NCI-H2029 treated with DMSO at 0.1 percent for 48 hours (cell line): ENCODE measurements around the gene ZKSCAN4.
A peak's percentile ranks its signal among the peaks of the same experiment; 100 is the strongest.

Source experiments
- DNase-seq: peaks from one replicate; lab custom pipeline; 2025; lab: John Stamatoyannopoulos, UW

The ZKSCAN4 gene

DNA sequence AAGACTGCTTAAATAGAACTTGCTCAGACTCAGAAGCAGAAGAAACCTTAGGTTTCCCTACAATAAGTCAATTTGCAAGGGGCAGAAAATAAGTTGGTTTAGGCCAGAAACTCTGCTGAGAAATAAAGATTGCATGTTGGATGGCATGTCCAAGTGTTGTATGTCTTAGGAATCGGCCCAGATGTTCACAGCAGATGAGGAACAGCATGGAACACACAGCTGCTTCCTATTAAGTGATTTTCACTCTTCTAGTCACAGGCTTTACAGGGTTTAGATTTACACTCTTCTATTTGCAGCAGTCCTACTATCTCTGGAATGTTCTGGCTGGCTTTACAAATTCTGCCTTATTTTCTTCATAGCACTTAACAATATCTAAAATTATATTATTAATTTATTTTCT, 3.2 kb downstream of the ZKSCAN4 start:
- no peak for DNase-seq

DNA sequence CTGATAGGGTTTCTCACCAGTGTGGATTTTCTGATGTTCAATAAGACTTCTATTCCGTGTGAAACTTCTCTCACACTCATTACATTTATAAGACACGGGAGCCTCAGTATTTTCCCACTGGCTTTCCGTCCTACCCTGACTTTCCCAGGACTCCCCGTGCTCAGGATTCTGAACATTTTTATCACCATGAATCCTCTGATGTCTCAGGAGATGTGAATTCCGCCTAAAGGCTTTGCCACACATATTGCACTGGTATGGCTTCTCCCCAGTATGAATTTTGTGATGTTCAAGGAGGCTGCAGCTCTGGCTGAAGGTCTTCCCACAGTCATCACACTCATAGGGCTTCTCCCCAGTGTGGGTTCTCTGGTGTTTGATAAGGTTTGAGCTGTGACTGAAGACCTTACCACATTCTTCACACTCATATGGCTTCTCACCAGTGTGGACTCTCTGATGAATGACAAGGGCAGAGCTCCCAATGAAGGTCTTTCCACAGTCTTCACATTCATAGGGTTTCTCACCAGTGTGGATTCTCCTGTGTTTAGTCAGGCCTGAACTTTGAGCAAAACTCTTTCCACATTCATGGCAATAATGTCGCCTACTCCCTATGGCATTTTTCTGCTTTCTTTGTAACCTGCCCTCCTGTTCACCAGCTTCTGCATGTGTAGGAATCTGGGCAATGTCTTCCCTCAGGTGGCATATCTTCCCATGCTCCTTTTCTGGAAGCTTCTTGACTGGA, 6.7 kb downstream of the ZKSCAN4 start:
- DNase-seq: no peak

DNA sequence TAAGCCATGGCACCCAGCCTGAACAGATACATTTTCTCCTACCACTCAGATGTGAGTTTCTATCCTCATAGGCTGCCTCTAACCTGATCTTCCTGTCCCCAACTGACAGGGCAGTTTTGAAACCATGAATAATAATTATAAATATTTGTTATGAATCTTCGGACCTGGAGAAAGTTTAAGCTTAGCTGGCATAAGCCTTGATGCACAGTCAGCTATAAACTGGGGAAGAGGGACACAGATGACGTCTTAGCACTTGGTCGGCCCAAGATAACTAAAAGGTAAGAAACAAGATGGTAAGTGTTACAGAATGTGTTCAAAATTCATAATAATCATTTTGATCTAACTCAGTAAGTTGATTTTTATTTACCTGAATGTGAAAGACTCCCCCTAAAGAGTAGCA, 8.1 kb downstream of the ZKSCAN4 start:
- no peak for DNase-seq

DNA sequence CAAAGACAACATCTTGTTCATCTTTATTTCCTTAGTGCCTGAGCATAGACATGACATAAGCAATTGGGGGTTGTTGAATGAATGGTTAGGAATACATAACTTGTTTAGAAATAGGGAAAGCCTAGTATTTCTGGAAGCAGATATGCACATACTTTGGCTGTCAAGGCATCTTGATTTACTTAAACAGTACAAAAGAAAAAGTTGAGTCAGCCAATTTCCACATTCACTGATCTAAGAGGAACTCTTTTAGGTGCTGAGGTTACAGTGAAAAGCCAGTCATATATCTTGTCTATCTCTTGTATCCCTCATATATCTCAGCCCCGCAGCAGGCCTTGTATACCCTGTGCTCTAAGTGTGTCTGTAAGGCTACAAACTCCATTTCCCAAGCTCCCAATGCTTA, 11.6 kb downstream of the ZKSCAN4 start:
- DNase-seq: no peak

DNA sequence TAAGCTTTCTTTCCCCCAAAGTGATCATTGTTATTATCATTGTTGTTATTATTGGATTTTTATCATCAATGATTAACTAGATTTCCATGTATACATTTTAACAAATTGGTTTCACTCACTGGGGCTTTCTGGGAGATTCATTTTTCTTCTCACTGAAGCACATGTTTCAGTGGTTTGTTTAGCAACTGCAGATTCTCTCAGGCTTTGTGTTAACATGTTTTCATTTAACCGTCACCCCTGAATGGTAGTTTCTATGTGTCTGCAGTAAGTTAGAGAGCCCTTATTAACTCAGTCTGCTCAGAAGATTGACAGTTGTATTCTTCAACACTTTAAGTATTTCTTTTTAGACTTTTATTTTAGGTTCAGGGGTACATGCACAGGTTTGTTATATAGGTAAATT, 12.4 kb downstream of the ZKSCAN4 start:
- DNase-seq: no peak

DNA sequence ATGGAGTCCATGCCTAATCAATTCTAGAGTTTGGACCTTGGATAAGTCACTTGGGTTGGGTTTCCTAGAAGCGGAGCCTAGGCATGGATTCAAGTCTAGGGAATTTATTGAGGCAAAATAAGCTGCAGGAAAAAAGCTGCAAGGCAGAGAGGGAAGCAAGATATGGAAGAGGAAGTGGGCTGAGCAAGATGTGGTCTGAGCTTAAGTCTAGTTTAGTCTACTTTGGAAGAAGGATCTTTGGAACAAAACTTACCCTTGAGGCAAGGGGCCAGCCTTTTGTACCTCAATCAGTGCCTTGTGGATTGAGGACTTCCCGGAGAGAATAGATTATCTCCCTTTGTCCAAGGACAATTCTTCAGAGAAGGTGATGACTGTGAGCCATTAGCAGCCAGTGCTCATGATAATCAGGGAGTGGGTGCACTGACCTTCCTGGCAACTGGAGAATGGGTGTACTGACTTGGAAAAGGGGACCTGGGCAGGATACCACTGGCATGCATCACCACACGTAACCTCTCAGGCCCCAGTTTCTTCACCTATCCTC, 16.1 kb downstream of the ZKSCAN4 start:
- DNase-seq: no peak

DNA sequence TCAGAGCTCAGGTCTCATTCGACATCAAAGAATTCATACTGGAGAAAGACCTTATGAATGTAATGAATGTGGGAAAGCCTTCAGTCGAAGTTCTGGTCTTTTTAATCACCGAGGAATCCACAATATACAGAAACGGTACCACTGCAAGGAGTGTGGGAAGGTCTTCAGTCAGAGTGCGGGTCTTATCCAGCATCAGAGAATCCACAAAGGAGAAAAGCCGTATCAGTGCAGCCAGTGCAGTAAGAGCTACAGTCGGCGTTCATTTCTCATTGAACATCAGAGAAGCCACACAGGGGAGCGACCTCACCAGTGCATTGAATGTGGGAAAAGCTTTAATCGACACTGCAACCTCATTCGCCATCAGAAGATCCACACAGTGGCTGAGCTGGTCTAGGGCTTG, 19.3 kb downstream of the ZKSCAN4 start:
- no peak for DNase-seq

DNA sequence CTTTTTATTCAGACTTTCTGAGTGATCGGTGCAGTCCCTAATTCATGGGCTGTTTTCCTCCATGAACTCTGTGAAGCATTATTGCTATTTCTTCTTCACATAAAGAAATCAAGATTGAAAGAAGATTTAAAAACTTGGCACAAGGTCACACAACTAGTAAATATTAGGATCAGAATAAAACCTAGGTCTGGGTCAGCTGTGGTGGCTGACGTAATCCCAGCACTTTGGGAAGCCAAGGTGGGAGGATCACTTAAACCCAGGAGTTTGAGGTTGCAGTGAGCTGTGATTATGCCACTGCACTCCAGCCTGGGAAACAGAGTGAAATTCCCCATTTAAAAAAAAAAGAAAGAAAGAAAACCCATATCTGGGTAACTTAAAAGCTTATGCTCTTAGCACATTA, 25.6 kb downstream of the ZKSCAN4 start:
- DNase-seq: no peak

DNA sequence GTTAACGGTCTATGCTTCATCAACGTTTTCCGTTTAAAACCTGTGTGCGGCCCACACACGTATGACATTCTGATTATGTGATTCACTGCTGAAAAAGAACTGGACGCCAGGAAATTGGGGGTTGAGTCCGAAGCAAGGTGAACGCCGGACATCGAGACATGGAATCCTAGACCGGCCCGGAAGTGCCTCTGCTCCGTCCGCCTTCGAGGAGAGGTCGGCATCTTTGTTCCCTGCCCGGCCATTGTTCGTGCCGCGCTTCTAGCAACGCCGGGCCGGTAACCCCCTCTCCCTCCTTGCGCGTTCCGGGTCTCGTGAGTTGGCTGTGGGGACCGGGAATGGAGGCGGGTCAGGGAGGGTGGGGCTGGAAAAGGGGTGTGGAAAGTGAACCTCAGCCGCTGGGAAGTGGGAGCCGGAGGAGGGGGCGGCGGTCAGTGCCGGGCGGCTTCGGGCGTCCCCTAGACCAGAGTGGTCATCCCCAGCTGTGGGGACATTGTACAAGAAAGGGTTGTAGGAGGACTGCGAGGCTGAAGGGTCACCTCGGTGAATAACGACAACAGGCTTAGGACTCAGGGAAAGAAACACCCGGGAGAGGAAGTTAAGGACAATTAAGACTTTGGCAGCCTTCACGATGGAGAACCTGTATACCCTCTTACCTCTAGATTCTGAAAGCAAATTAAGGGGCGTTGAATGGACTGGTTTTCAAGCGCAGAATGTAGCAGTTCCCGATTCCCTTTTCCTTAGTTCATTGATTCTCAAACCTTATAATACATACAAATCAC, 26.8 kb downstream of the ZKSCAN4 start, which contains the start of gene ZSCAN9:
ZSCAN9 (plus strand) TSS at position 220 of the 779 bp plus-strand sequence. CDS start 1,810 bp downstream, outside the sequence.
- peak; percentile 90 for DNase-seq

DNA sequence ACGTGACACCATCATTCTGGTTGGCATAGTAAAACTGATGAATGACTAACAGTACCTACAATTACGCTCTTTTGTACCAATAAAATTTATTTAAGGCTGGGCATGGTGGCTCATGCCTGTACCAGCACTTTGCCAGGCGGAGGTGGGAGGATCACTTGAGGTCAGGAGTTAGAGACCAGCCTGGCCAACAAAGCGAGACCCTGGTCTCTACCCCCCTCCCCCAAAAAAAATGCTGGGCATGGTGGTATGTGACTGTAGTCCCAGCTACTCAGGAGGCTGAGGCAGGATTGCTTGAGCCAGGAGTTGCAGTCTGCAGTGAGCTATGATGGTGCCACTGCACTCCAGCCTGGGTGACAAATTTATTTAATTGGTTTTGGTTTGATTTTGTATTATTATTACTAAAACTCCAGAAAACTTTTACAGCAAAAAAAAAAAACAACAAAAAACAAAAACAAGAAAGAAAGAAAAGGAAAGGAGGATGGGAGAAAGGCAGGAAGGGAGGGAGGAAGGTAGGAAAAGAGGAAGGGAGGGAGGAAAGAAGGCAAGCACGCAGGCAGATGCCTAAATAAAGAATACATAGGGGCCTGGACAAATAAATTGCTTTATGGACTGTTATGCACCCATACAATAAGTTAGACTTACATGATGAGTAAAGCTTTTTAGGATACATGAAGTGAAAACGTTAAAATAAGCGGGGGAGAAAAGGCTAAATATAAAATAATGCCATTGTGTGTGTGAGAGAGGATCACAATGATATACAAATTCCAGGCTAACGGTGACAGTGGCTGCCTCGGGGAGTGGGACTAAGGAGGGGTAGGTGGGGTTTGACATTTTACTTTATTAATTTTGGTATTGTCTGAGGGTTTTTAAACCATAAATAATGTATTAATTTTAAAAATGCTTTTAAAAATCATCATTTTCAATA, 27.7 kb downstream of the ZKSCAN4 start:
- no peak for DNase-seq

DNA sequence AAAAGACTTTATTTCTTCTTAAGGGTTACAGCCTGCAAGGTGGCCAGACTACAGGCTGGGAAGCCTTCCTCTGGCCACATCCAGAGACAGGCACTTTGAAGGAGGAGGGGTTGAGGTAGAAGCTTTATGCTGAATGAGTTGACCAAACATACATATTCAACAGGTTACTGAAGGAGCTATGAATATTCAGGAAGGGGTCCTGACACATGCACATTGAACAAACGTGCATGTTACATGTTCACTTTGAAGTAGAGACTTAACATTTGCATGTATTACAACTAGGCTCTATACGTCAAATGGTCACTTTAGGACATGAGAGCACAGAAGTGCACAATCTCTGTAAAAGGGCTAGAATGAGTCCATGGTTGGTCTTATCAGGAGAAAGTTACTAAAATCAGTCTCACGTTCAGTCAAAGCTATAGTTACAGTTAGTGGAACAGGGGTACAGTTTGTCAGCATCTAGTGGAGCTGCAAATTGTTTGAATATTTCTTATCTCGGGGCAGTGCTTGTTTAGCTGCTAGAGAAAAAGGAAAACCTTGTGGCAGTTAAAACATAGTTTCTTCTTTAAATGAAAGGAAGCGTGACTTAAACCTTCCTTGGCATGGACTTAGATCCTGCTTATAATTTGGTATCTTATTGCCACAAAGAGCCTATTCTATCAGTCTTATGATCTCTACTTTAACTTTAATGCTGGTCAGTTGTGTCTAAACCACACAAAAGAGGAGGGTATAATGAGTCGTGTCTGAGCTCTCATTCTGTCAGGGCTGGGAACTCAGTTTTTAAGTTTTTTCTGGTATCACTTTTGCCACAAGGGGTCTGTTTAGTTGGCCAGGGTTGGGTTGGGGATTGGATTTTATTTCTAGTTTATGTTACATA, 31.6 kb downstream of the ZKSCAN4 start:
- DNase-seq: no peak

DNA sequence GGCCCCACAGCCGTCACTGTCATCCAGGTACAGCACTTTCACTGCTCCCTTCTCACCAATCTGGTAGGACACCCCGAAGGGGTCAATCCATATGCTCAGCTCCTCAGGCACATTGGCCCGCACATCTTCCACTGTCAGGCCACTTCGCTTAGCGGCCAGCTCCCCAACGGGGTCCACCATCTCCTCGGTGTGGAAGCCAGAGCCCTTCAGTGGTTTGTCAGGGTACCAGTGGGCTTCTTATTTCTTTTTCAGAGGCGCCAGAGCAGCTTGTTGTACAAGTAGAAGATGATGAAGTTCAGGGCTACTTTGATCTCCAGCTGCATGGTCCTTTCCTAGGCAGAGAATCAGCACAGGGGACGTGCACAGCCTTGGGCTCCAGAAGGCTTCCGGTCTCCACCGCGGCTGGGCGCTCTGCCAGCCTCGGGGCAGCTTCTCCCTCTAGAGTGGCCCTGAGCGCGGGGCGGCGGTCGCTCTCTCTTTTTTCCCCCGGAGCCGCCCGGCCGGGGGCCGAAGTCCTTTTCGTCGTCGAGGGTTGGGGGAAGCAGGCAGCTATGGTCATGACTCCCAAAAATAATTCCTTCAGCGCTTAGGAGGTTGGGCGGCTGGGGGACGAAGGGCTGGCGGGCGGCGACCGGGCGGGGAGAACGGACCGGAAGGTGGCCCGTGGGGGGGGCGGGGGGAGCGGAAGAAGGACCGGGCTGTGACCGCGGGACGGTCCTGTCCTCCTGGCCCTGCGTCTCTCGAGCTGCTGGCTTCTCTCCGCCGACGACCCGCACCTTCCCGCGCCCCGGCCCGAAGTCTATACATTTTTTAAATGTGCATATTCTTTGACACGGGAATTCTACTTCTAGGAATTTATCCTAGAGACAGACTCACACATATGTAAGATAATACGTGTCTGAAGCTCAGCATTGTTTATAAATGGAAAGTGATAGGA, 33.5 kb downstream of the ZKSCAN4 start:
- DNase-seq: peak; percentile 56

DNA sequence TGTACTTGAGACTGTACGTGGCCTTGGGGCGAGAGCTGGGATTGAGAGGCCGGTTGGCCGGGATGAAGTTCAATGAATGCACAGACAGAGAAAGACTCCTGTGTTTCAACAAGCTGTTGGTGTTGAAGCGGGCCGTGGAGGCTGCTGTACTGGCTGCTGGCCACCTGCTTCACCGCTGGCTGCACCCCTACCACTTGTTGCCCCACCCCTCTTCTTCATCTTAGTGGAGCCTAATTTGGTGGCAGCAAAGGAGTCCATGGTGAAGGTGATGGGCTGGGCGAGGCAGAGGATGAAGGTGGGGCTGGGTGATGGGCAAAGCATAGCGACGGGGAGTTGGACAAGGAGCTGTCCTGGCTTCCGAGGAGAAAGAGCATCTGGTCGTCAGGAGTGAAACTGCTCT, 34.2 kb downstream of the ZKSCAN4 start:
- DNase-seq: no peak

DNA sequence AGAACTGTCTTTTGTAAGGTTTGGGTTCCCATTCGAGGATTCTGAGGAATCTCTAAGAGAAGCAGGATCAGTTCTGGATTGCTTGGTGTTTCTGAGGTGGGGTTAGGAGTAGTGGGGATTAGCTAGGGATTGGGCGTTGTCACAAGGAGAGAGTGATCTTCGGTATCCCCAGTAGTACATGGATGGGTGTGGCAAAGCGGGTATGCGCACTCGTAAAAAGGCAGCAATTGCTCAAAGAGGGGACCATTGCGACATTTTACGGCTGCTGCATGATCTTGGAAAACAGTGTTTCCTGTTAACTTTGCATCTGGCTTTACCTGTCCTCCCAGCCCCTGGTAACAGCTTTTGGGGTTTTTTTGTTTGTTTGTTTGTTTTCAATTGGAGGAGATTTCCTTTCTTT, 36.6 kb downstream of the ZKSCAN4 start:
- no peak for DNase-seq

DNA sequence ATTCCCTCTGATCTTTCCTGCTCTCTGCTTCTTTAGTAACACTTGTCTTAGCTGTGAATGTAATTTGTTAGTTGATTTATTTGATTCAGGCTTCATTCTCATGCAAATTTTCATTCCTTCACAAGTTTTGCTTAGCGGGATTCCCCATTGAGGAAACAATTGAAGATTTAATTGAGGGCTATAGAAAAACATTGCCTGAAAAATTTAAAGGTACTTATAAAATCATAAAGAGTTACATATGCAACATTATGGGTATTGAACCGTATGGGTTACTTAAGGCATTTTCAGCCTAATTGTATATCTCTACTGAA, 38.9 kb downstream of the ZKSCAN4 start:
- DNase-seq: no peak

DNA sequence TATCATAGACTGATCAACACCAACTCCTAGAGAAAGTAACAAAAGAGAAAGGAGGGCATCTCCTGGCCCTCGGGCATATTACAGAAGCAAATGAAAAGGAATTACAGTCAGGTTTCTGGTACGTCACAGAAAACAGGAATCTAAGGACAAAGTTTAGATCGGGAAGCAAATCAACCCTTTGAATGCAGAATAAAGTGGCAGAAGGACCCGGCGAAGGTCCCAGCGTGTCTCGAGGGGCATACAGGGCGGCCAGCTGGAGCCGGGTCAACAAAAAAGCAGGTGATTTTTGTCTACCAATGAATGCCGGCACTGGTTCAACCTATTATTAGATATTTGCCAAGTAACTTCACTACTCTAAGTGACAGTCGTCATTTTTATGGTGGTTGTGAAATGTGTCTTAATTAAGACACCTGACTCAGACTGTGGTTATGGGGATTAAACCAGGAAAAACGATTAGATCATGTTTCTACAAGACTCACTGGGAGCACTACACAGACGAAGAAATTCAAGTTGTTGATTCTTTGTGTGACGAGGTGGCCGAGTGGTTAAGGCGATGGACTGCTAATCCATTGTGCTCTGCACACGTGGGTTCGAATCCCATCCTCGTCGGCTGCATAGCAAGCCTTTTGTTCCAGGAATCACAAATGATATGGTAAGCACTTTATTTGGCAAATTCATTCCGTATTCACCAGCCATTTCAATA, 39.4 kb downstream of the ZKSCAN4 start:
- DNase-seq: peak; percentile 53

DNA sequence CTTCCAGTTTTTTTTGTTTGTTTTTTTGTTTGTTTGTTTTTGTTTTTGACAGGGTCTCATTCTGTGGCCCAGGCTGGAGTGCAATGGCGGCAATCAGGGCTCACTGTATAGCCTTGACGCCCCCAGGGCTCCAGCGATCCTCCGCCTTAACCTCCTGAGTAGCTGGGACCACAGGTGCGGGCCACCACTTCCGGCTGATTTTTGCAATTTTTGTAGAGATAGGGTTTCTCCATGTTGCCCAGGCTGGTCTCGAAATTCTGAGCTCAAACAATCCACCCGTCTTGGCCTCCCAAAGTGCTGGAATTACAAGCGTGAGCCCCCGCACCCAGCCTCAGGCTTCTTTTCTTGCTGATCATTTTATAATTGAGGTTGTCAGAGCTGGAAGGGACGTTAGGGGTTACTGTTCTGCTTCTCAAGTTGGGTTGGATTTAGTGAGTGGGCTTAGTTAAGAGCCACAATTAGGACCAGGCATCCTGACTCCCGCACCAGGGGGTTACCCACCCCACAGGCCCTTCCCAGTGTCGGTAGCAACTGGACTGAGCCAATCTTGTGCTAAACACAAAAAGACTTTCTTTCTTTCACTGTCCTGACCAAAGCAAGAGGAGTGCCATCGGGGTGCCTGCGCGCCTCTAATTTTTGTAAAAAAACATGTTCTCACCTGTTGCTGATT, 40.1 kb downstream of the ZKSCAN4 start:
- DNase-seq: no peak

DNA sequence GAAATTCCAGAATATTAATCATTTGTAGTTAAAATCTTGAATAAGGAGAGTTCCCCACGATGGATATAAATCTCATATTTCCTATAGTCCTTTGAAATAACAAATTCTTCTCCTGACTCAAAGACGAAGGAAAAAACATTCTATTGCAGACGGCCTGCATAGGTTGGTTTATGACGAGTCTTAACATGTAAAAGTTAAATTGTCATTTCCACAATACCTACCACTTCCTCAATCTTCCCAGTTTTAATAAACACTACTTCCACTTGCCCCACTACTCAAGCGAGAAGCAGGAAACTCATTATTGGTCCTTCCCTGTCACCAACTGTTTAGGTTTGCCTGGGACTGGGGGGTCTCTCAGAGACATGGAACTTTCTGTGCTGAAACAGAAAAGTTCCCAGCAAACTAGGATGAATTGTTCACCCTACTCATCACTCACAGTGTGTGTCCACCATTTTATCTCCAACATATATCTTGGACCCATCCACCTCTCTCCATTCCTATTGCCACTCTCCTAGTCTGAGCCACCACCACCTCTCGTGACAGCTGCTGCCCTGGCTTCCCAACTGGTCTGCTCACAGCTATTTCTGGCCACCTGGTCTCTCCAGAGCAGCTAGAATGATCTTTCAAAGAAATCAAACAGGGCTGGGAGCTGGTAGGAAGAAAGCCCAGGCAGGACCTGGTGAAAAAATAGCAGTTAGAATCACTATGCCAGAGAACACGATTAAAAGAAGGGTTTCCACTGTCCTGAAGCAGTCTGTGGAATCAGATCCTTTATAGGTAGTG, 42.1 kb downstream of the ZKSCAN4 start:
- DNase-seq: no peak
